PC-3 (cell line): ENCODE results near the gene TLE5.

ENCODE experiments used
- EZH2 ChIP-seq: fragments of 300-600 bp; sonication (generic); IDR thresholded peaks from one replicate; pipeline ENCODE4 v1.6.1; 2017; ENCODE audit warnings: antibody characterized with exemption, mild to moderate bottlenecking, low read length; ENCODE audit not compliant: unreplicated experiment
- EZH2phosphoT487 ChIP-seq: fragments of 300-600 bp; sonication (generic); IDR thresholded peaks from 2 replicates; pipeline ENCODE4 v1.6.1; 2018; ENCODE audit warnings: mild to moderate bottlenecking, antibody characterized with exemption, low read length, borderline replicate concordance
- TF ChIP-seq, protein P1 (sequence below): fragments of 300-600 bp; sonication (generic); conservative IDR thresholded peaks from 2 replicates; pipeline ENCODE4 v1.5.1; 2017; ENCODE audit warnings: antibody characterized with exemption, low read depth, mild to moderate bottlenecking, low read length

- no peak for TF ChIP-seq EZH2
- TF ChIP-seq, protein P1, sequence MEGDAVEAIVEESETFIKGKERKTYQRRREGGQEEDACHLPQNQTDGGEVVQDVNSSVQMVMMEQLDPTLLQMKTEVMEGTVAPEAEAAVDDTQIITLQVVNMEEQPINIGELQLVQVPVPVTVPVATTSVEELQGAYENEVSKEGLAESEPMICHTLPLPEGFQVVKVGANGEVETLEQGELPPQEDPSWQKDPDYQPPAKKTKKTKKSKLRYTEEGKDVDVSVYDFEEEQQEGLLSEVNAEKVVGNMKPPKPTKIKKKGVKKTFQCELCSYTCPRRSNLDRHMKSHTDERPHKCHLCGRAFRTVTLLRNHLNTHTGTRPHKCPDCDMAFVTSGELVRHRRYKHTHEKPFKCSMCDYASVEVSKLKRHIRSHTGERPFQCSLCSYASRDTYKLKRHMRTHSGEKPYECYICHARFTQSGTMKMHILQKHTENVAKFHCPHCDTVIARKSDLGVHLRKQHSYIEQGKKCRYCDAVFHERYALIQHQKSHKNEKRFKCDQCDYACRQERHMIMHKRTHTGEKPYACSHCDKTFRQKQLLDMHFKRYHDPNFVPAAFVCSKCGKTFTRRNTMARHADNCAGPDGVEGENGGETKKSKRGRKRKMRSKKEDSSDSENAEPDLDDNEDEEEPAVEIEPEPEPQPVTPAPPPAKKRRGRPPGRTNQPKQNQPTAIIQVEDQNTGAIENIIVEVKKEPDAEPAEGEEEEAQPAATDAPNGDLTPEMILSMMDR: no peak
- no peak for TF ChIP-seq EZH2phosphoT487
Observed at GRCh38 chr19:3045885-3046697, 16.2 kb downstream of the TLE5 start.
